D721Med (cell line): ENCODE results near the gene C11orf68.

Experiments
- DNase-seq: peaks from one replicate; pipeline ENCODE4 v3.0.0; 2011; ENCODE audit warnings: low spot score; ENCODE audit not compliant: insufficient read length
- FAIRE-seq: peaks from 2 replicates; lab custom pipeline; 2011; peaks lifted over from hg19 to GRCh38; lab: Jason Lieb, UNC
- CTCF ChIP-seq: IDR thresholded peaks from 2 replicates; pipeline ENCODE4 v1.5.1; 2012; ENCODE audit warnings: mild to moderate bottlenecking, control low read depth; ENCODE audit not compliant: insufficient read depth; ENCODE audit errors: missing control alignments

C11orf68 gene

DNA sequence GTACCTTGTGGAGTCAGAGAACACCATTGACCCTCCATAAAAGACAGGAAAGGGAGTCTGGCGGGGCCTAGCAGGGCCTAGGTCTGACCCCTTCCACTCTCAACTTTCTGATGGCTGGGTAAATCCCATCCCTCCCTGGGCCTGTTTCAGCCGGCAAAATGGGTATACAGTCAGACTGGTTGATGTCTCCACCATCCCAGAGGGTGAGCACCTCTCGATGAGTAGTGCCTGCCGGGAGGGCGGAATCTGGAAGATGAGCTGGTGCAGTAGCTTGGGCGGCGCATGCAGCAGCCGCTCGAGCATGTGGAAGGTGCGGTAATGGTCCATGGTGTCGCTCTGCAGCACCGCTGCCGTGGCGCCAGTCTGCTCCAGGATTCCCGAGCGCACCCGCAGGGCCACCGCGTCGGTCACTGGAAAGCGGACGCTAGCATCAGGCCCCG, 31.1 kb downstream of the C11orf68 start:
- FAIRE-seq (no peak), DNase-seq (no peak)
- TF ChIP-seq CTCF, result no peak

DNA sequence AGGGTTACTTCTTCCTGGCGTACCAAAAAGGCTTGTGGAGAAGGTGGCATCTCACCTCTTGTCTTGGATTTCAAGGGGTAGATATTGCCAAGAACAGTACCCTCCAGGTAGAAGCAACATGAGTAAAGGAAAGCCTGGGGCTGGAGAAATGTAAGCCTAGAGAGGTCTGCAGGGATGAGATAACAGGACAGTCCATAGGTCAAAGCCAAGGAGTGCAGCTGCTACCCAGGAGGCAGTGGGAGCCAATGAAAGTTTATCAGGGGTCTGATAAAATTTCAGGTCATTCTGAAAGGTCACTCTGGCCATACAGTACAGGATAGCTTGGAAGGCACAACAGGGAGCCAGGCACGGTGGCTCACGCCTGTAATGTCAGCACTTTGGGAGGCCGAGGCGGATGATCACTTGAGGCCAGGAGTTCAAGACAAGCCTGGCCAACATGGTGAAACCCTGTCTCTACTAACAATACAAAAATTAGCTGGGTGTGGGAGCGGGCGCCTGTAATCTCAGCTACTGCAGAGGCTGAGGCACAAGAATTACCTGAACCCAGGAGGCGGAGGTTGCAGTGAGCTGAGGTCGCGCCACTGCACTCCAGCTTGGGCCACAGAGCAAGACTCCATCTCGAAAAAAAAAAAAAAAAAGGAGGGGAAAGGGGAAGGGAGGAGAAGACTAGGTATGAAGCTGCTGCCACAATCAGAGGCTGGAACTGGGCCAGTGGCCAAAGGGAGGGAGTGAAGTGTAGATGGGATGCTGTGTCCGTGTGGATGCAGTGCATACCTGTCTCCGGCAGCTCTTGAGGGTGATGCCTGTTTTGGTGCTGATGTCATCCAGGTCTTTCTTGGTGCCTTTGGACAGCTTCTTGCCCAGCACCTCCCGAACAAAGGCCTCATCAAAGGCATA, 31.8 kb downstream of the C11orf68 start:
- FAIRE-seq (no peak), DNase-seq (no peak)
- TF ChIP-seq CTCF, result no peak

DNA sequence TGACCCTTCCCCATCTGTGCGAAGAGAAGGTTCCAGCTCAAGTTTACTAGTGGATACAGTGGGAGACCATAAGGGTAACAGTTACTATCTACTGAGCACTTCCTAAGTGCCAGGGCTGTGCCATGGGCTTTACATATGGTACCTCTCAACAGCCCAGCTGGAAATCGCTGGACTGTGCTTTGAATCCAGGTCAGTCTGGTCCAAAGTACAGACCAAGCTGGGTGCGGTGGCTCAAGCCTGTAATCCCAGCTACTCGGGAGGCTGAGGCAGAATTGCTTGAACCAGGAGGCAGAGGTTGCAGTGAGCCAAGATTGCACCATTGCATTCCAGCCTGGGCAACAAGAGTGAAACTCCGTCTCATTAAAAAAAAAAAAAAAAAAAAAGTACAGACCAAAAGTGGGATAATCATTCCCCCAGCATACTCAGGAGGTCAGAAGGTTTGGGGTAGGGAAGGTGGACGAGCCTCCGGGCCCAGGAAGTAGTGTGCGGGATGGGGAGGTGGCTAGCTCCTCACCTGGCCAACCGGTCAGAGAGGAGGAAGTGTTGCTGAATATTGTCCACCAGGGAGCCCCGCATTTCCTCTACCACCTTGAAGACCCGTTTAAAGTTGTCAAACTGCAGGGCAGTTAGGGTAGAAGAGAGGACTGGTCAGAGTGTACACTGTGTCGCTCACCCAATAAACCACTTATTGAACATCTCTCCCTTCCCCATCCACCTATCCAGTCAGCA, 32.9 kb downstream of the C11orf68 start:
- FAIRE-seq (no peak), DNase-seq (no peak)
- TF ChIP-seq CTCF, result no peak

DNA sequence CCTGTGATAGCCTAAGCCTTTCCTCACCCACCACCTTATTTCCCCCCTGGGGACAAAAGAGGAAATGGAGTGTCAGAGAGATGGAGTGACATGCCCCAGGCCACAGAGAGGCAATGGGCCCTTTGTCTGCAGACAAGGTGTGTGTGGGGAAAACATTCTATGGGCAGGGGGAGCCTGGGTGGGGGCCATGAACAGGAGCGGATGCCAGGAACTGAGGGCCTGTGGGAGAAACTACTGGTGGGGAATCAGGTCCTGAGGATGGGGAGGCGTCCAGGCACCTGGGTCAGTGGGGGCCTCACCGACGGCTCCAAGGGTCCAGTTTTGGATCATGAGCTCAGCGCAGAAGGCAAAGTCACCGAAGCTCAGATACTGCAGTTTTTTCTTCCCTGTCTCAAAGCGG, 33.6 kb downstream of the C11orf68 start:
- TF ChIP-seq CTCF, result no peak
- FAIRE-seq, result no peak

GRCh38 chr11:65884716-65885092, 34.2 kb downstream of the C11orf68 start:
- no peak for FAIRE-seq
- peak; percentile 93 for DNase-seq
- TF ChIP-seq CTCF, result peak; percentile 99

More for the DNA sequence above, 33.6 kb downstream of the C11orf68 start:
- no peak for DNase-seq

- FAIRE-seq (no peak), DNase-seq (no peak)
- no peak for TF ChIP-seq CTCF
Measured at GRCh38 chr11:65883786-65884715, 34.8 kb downstream of the C11orf68 start.
